ENCODE measurements around the gene ZBTB20.

Gene ZBTB20

DNA sequence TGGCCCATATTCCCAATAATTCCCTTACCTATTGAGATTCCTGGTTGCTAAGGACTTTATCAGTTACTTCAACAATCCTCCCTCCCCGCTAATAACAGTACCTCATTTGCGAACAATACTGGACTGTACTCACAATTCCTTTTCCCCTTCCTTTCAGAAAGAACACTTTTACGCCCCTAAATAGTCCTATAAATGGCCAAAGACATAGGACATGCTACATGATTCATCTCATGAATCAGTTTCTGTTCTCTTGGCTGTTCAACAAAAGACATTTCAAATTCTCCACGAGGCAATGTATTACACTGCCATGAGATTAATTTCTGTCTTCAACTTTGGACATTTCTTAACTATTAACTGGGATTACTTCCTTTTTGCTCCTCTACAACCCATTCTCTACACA is 588.8 kb downstream of the ZBTB20 start:
- no peak for DNase-seq

- no peak for DNase-seq
Observed at GRCh38 chr3:114557791-114558190, 589.3 kb downstream of the ZBTB20 start.

DNA sequence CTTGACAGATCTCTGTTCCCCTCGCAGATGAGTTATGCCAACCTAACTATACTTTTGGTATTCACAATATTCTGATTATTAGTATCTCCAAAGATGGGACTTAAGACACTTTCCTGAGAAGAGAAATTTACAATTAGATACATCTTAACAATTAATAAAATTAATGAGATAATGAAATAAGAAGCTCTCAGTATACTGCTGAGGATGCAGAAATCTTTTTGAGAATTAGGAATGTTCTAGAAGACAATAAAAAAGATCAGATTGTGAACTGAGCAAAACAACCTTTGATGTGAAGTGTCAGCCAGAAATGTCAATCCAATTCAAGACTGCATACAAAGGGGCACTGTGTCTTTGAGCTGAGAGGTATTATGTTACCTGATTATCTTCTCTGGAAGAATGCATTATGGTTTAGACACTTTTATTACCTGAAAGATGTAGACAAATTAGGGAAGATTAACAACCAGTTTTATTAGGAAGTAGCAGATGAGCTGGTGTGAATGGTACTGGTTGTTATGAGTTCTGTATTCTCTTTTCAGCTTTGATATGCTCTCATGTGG is 590.4 kb downstream of the ZBTB20 start:
- no peak for DNase-seq

DNA sequence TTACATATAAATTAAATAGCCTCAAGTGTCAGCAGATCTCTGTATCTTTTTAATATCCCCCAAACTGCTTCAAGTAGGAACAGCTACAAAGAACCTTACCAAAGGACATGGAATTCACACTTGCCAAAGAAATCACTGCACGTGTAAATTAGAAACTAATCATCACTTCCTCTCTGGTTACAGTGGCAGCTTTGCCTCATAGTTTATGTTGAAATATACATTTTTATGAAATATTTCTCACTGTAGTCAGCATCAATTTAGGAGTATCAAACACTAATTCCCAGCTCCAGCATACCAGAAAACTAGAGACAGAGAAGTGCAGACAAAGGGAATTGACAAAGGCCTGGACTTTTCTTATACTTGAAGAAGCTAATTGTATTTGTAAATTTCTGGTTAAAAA is 592.4 kb downstream of the ZBTB20 start:
- no peak for DNase-seq

DNA sequence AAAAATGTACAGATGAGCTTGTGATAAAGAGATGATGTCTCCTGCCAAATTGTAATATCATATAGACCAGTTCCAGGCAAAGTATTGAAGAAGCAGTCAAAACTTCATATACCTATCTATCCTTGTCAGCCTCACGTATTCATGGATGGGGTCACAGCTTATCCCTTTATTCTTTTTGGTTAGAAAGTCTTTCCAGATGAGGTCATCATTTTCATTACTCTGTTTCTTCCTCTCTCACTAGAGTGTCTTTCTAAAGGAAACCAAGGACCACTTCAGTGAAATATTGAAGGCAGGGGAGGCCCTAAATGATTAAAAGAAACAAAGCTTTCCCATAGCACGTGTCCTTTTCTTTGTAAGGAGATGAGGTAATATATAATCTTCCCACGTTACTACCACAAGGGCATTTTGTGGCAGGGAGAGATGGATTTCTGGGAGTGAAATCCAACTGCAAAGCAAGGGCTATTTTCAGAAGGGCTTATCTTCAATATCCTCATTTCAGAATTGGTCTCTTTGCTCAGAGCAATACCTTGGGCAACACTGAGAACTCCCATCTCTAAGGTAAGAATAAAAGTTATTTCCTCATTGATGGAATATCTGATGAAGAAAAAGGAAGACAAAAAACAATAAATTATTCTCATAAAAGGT is 593.0 kb downstream of the ZBTB20 start:
- DNase-seq = no peak

DNA sequence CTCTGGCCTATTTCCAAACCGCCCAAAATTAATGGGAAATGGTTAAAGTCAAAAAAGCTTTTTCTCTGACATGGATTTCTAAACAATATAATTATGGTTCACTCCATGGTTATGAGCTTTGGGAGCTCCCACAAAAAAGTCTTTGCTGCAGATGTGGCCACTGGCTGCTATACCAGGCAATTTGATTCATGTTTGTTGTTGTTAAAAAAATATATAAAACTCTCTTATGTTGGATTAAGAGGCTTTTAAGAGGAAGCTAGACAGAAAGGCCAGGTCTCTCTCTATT is 594.6 kb downstream of the ZBTB20 start:
- DNase-seq = no peak

DNA sequence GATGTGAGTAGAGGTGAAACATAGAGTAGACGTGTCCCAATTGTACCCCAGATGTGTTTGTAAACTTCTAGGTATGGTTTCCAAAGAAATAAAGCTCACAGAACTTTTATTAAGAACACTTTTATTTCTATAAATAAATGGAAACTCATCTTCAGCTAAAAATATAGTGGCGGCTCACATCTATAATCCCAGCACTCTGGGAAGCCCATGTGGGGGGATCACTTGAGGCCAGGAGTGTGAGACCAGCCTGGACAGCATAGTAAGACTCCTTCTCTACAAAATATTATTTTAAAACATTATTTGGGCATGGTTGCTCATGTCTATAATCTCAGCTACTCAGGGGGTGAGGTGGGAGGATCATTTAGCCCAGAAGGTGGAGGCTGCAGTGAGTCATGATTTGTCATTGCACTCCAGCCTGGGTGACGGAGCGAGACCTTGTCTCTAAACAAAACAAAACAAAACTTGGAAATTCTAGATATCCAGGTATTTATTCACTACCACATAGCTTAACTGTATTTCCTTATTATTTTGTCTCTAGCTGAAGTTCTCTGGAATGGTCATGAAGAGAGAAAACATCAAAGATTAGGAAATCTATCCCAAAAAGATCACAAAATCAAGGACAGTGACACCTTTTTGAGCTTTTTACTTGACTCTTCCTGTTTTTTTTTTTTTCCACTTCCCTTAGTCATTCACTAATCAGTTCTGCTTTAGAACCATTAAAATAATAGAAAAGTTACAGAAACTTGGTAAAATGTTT is 595.1 kb downstream of the ZBTB20 start:
- DNase-seq = no peak

DNA sequence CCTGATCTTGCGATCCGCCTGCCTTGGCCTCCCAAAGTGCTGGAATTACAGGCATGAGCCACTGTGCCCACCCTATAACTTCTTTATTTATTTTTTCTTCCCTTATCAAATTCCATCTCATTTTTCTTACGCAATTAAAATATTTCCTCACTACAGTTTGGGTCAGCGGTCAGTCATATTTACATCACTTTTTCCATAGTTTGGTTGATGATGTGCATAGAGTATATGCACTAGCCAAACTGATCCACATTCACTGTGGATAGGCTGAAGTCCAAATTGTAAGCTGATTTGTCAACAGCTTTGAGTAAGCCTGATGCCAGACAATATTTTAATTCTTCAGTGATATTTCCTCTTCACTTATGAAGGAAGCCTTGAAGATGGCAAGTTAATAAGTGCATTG is 596.9 kb downstream of the ZBTB20 start:
- DNase-seq = no peak

GRCh38 chr3:114545193-114545592 is 601.9 kb downstream of the ZBTB20 start:
- no peak for DNase-seq

DNA sequence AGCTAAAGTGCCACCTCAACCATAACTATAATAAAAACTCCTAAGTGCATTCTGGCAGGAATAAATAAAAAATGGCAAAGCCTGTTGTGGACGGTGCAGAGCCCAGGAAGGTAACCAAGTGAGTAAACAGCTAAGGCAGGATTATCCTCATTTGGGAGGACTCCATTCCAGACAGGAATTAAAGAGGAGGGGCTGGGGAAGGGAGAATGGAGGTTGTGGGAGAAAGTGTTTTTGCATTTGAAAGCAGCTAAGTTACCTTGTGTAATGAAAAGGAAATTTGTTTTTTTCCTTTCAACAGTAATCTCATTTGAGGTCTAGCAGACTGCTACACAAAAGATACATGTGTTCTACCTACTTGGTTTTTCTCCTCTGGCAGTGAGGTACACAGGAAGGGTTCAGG is 604.7 kb downstream of the ZBTB20 start:
- no peak for DNase-seq

- DNase-seq = no peak
Observed at GRCh38 chr3:114539525-114539924, 607.6 kb downstream of the ZBTB20 start.

DNA sequence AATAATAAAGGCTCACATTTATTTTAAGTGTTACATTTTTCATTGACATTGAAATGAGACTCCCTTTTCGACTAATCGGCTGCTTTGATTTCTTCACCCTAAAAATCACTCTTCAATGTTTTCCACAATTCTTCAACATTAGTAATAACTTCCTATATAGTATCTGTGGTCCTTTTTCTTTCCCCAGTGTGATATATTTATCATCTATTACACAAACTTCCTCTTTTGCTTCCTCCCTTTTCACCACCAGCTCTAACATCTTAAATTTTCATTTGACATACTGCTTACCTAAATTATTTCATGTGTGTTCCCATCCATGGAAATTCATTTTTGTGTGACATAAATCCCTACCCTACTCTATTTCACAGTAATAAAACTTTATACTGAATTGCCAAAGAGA is 608.9 kb downstream of the ZBTB20 start:
- DNase-seq = no peak

DNA sequence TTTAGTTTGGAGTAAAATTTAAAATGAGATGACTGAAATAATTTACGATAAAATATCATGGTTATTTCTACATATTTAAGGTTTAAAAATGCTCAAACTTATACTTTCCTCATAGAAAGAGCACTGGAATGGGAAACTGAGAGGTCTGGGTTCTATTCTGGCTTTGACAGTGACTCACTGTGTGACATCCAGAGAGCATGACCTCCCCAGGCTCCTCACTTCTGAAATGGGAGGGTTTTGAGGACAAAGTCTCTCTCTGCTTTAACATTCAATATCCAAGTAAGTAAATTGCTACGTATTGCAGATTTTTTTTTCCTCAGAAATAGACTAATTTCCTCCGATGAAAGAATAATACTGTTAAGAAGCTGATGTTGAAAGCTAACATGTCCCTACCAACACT is 618.6 kb downstream of the ZBTB20 start:
- no peak for DNase-seq

- DNase-seq = no peak
Observed at GRCh38 chr3:114527036-114527644, 619.9 kb downstream of the ZBTB20 start.

DNA sequence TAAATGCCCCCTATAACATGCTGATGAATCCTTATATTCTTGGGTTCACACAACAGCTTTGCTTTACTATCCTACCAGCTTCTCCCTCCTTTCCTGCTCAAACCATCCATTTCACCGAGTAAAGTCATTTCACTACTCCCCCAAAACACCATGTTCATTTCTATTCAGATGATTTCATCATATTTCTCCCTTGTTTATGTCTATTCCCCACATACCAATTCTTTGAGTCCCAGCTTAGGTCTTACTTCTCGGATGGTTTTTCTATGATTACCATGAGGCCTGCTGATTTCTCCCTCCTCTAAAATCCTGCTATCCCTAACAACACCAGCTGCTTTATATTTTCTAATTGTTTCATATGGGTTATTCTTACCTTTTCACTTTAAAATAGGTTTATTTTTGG is 621.8 kb downstream of the ZBTB20 start:
- DNase-seq = no peak

- DNase-seq = no peak
Observed at GRCh38 chr3:114519415-114519814, 627.7 kb downstream of the ZBTB20 start.

GRCh38 chr3:114518206-114518808 is 628.8 kb downstream of the ZBTB20 start:
- DNase-seq = no peak

GRCh38 chr3:114510201-114510600 is 636.9 kb downstream of the ZBTB20 start:
- no peak for DNase-seq

DNA sequence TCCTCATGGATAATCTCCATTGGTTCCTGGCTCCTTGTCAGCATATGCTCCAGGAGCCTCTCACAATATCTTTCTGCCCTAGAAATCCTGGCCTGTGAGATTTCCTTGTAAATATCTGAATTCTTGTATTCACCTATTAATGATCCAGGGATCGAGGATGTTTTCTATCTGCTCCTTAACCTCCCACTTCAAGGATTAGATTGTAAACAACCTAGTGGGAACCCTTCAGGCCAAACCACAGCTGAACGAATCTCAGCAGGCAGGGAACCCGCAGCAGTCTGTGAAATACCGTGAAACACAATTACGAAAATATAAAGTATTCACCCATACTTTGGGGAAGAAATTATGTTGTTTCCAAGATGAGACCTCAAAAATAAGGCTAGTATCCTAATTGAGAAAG is 637.3 kb downstream of the ZBTB20 start:
- no peak for DNase-seq

- DNase-seq = no peak
Observed at GRCh38 chr3:114508976-114509375, 638.1 kb downstream of the ZBTB20 start.

DNA sequence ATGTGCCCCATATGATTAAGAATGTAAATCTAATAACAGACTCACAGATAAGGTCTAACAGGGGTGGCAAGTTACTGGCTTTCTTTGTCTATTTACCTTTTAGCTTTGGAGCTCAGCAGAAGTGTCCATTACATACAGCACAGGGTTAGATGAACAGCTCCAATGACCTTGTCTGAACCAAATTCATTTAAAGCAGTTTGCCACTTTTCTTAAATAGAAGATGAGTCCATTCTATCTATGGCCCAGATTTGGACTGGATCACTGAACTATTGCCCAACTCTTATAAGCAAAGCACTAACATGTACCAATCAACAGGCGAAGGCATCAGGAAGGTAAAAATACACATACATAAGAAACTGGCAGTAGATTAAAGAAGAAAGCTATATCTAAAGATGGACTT is 638.9 kb downstream of the ZBTB20 start:
- DNase-seq = no peak

DNA sequence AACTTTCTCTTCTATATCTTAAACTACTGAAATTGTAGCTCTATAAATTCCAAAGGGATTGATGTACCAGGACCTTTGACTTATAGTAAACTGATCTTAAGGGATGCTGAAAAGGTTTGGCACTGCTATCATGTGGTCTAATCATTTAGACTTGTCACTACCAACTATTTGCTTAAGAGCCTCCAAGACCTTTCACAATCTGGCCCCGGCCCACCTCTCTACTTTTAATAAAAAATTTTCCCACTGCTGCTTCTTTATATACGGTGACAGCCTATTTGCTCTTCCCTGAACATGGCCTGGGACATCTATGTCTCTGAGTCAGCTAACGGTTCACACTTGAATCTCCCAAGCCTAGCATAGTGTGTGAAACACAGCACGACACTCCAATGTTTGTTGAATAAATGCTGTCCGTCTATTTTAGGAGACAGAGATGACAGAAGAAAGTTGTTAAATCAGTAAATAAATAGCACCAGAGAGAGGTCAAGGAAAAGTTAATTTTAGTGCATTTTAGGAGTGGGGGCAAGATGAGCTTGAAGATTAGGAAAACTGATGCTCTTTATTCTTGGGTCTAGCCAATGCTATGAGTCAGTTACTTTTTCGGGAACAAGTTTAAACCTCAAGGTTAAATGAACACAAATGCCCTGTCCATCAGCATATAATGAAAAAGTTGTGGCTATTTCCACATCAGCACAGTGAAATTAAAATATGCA is 640.3 kb downstream of the ZBTB20 start:
- DNase-seq = no peak

GRCh38 chr3:114504941-114505628 is 642.0 kb downstream of the ZBTB20 start:
- no peak for DNase-seq

Data from activated CD4-positive, alpha-beta T cell treated with anti-CD3 and anti-CD28 coated beads, Interleukin-2, amount 50 U/mL, for 4 hours (primary cell).